ENCODE data around the gene KCNK6.

The KCNK6 gene

DNA sequence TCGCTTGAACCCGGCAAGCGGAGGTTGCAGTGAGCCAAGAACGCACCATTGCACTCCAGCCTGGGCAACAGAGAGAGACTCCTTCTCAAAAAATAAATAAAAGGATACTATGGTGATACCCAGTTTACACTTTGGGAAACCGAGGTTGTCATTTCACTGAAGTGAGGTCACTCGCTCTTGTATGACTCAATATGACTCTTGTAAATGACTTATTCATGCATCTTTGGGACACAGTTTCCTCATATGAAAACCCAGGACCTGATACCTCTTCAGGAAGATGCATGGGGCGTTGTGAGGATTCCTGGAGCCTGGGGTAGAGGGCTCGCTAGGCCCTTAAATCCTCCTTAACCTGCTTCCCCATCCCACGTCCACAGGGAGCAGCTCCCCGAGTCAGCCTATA lies 59.2 kb downstream of the KCNK6 start:
- H3K4me3 ChIP-seq (ENCODE audit: low read depth, low read length) = no peak overlapping the region
- TF ChIP-seq, protein P1, sequence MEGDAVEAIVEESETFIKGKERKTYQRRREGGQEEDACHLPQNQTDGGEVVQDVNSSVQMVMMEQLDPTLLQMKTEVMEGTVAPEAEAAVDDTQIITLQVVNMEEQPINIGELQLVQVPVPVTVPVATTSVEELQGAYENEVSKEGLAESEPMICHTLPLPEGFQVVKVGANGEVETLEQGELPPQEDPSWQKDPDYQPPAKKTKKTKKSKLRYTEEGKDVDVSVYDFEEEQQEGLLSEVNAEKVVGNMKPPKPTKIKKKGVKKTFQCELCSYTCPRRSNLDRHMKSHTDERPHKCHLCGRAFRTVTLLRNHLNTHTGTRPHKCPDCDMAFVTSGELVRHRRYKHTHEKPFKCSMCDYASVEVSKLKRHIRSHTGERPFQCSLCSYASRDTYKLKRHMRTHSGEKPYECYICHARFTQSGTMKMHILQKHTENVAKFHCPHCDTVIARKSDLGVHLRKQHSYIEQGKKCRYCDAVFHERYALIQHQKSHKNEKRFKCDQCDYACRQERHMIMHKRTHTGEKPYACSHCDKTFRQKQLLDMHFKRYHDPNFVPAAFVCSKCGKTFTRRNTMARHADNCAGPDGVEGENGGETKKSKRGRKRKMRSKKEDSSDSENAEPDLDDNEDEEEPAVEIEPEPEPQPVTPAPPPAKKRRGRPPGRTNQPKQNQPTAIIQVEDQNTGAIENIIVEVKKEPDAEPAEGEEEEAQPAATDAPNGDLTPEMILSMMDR (IDR thresholded peaks at IDR 0.05; ENCODE audit: low read depth, low read length, missing control alignments) = no peak
- no peak for DNase-seq (ENCODE audit: low read depth)

DNA sequence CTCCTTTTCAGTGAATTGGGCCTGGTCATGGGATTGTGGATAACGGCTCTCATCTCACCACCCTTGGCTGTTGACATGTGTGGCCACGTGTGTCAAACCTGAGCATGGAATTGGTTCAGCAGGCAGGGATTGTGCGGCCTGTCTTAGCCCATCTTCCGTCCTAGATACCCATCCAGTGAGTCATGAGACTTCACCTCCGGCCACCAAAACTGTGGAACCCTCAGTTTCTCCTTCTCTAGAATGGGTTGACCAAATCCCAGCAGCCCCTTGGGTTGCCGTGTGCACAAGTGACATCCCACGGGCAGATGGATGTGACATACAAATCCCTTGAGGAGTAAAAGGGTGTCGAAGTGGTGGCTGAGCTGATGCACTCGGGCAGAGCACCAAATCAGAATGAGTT lies 61.5 kb downstream of the KCNK6 start:
- no peak overlapping the region for H3K4me3 ChIP-seq (ENCODE audit: low read depth, low read length)
- TF ChIP-seq, protein P1 (IDR thresholded peaks at IDR 0.05; ENCODE audit: low read depth, low read length, missing control alignments) = no peak
- no peak for DNase-seq (ENCODE audit: low read depth)
